ENCODE data around the gene GRAP2.
"Not testable (repeated sequence)": the region's sequence is repeated elsewhere in the genome, so short reads cannot be mapped to it uniquely, and the experiment has no call there.

The GRAP2 gene

DNA sequence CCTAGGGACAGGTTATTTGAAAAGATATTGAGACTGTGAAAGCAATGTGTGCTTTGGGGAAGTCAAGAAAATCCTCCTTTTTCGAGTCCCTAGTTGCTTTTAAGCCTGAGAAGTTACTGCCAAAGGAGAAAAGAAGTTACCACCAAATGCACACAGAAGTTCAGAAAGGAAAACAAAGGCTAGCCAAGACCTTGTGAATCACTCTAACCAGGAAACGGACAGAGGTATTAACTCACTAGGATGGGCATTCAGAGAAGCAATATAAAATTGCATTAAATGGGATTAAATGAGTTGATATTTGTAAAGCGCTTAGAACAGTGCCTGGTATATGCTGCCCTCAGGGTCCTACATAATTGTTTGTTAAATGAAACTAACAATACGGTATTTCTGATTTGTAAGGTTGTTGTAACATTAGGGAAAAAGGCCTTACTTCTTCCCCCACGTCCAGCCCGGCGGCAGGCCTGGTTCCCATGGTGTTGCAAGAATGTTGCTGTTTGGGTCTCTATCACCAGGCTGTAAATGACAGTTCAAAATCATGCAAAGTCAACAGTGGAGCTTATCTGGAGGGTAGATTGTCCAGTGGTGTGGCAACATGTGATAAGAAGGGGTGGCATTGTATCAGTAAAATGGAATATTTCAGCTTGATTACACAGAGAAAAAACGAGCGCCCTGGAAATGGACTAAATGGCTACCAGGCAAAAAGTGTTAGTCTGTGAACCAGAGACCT is 66.4 kb downstream of the GRAP2 start:
- no peak for DNase-seq (ENCODE audit: low spot score)

DNA sequence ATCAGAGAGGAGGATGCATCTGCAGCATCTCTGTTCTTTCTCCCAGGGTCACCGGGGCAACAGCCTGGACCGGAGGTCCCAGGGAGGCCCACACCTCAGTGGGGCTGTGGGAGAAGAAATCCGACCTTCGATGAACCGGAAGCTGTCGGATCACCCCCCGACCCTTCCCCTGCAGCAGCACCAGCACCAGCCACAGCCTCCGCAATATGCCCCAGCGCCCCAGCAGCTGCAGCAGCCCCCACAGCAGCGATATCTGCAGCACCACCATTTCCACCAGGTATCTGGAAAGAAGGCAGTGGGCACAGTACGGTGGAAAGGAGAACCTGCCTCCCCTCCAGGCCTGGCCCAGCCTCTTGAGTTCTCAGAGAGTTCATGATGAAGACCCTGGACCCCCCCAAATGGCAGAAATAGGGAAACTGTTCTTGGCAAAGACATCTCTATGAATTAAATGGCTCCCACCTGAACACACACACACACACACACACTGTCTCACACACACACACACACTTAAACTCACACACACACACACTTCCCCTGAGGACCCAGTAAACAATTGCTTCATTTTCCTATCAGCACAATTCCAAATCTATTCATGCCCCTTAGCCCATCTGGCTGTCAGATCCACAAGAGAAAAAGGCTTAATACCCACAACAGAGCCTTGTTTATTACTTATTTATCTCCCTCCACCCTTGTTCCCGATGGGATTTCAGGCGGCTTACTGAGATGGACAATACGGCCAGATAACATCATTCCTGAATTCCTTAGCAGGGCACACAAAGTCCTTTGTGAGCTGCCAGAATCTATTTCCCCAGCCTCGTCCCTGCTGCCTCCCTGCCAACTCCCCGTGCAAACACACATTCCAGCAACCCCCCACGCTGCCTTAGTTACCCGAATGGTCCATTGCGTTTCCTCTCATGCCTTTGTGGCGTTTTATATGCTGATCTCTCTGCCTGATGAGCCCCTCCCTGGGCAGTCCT is 67.4 kb downstream of the GRAP2 start:
- no peak for DNase-seq (ENCODE audit: low spot score)

DNA sequence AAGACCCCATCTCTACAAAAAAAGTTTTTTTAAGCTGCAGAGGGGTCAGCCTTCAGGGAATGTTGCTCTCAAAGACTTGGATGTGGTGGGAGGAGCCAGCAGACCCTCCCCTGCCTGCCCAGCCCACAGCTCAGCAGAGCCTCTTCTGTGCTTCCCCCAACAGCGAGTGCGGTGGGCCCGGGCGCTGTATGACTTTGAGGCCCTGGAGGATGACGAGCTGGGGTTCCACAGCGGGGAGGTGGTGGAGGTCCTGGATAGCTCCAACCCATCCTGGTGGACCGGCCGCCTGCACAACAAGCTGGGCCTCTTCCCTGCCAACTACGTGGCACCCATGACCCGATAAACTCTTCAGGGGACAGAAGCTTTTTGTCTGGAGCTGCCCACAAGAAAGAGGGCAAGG is 69.9 kb downstream of the GRAP2 start:
- no peak for DNase-seq (ENCODE audit: low spot score)

DNA sequence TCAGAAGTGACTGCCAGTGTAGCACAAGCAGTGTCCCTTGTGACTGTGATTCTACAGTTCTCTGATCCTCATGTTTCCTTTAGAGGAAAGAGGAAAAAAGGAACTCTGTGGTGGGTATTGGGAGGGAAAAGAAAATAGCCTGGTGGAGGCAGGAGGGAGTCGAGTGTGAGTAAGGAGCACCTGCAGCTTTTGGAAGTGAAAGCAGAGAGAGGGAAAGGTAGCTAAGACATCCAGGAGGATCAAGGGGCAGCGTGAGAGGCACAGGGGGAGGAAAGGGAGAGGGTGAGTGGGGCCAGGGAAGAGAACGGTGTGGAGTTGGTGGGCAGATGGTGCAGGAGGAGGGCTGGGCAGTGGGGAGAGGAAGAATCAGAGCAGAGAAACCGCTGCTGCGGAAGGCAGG is 71.8 kb downstream of the GRAP2 start:
- DNase-seq (ENCODE audit: low spot score): no peak

DNA sequence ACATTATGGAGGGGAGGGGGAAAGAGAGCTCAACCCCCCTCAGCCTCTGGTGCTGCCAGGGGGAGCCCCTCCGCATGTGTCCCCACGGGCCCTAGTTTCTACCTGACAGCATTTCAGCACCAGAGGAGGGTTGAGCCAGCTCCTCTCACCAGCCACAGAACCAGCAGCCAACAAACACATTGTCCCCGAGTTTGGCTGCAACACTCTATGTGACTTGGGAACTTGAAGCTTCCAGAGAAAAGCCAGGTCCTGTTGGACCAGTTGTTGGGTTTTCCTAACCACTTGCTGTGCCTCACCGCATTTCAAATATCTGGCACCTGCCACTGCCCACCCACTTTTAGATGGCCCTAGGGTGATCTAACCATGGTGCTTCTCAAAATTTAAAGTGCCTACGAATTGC is 72.8 kb downstream of the GRAP2 start:
- DNase-seq (ENCODE audit: low spot score): no peak

DNA sequence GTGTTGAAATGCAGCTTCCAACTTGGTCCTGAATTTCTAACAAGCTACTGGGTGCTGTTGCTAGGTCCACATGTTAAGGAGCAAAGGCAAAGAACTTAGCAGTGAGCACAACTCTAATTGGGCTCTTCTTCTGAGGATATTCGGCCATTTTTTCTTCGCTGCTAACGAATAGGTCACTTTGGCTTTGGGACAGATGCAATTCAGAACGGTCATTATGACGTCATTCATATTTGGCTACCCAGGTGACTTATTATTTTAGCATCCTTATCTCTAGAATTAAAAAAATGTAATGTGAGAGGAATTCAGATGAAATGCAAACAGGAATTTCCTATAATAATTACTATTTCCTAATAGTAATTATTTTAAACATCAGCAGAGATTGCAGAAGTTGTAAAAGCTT is 73.2 kb downstream of the GRAP2 start:
- DNase-seq (ENCODE audit: low spot score): no peak

DNA sequence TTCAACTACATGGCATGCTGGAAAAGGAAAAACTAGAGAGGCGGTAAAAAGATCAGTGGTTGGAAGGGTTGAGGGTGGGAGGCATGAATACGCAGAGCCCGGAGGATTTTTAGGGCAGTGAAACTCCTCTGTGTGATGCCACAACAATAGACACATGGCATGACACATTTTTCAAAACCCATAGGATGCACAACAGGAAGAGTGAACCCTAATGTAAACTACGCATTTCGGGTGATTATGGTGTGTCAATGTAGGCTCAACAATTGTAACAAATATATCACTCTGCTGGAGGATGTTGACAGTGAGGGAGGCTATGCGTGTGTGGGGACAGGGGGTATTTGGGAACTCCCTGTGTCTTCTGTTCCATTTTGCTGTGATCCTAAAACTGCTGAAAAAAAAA is 78.2 kb downstream of the GRAP2 start:
- no peak for DNase-seq (ENCODE audit: low spot score)

DNA sequence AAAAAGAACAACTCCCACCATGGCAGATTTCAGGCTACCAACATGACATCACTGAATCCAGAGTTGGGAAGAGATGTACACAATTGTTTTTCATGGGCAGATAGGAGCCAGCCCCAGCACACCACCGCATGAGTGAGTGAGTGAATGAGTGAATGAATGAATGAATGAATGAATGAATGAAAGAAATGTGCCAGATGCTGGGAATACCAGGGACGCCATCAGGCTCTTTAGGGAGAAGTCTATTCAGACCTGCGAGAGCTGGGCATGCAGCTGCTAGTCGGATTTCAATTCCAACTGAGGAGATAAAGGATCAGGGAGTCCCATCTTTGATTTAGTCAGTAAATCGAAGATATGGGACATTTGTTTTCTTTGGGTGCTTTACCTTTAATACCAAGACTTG is 78.6 kb downstream of the GRAP2 start:
- DNase-seq (ENCODE audit: low spot score): no peak

DNA sequence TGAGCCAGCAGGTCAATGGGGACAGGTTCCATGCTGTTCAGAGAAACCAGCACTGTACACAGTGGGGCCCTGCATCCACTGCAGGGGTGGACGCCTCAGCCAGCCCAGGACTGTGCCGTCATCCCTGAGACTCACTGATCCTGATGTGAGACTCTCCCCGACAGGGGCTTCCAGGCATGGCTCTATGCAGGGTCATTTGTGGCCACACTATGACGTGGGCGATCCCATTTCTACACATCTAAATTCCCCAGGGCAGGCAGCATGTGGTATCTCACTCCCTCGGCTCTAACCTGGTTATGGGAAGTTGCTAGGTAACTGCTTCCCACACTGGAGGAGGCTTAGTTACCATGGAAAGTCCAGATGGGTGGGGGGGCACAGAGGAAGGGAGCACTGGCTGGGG is 79.7 kb downstream of the GRAP2 start:
- DNase-seq (ENCODE audit: low spot score): no peak

DNA sequence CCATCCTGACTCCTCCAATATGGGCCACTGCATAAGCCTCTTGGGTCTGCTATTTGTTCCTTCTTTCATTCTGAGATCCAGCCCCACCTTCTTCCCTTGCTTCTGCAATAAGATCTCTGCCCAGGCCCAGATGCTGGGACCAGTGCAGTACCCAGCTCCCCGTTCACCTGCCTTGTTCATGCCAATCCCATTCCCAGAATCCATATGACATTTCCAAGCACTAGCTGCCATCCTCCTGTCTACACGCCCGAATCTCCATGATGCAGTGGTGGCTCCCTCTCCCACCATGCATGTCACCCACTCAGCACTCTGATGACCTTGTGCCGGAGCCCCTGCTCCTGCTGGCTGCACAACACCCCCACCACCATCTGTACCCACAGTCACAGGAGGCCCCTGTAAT is 82.5 kb downstream of the GRAP2 start:
- DNase-seq (ENCODE audit: low spot score): no peak

DNA sequence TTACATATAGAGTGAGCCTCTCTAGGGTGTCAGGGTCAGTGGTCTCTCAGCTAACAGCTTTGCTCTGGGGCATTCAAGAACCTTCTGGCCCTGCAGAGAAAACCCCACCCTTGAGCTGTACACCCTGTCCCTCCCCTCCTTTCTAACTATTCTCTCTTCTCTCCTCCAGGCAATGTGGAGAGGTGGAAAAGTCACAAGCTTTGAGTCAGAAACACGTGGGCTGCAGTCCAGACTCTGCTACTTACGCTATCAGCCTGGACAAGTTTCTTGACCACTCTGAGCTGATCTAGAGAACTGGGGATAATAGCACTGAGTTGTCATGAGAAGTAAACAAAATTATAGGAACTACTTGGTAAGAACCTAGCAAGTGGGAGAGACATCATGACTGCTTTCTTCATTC is 83.1 kb downstream of the GRAP2 start:
- DNase-seq (ENCODE audit: low spot score): no peak

DNA sequence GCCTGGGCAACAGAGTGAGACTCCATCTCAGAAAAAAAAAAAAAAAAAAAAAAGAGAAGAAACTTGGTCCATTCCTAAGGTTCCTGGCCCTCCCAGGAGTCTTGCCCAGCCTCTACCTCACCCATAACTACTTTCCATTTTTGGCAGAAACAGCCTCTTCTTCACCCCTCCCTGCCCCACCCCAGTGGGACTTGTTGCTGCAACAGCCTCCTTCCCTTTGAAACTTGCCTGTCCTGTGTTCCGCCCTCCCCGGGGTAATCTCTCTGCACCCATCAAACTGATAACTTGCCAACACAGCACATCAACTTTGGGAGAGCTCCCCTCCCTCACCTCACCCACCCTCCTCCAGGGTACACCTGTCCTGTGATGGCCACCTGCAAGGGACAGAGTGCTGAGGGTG is 83.9 kb downstream of the GRAP2 start:
- no peak for DNase-seq (ENCODE audit: low spot score)

DNA sequence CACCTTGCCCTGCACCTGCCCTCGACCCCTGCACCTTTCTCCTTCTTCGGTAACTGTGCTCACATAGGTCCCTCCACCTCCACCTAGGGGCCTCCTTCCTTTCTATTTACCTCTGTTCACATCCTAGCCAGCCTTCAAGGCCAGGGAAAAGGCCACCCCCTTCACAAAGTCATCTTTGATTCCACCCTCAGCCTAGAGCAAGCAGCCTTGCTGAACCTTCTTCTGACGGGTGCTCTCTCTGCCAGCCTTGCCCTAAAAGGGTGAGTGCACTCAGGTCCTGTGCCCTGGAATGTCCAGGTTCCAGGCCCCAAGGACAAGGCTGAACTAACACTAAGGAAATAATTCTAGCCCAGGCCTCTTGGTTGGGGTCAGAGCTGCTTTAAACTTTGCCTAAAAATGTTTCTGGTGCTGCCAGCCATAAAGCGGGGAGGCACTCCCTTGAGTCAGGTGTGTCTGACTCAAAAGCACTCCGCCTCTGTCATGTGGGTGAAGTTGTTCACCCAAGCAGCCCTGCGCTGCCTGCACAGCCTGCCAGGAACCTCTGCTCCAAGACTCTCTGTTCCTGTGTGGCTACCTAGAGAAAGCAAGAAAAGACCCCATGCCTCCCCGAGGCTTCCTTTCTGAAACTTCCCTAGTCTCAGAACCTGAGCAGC is 84.6 kb downstream of the GRAP2 start:
- DNase-seq (ENCODE audit: low spot score): no peak

DNA sequence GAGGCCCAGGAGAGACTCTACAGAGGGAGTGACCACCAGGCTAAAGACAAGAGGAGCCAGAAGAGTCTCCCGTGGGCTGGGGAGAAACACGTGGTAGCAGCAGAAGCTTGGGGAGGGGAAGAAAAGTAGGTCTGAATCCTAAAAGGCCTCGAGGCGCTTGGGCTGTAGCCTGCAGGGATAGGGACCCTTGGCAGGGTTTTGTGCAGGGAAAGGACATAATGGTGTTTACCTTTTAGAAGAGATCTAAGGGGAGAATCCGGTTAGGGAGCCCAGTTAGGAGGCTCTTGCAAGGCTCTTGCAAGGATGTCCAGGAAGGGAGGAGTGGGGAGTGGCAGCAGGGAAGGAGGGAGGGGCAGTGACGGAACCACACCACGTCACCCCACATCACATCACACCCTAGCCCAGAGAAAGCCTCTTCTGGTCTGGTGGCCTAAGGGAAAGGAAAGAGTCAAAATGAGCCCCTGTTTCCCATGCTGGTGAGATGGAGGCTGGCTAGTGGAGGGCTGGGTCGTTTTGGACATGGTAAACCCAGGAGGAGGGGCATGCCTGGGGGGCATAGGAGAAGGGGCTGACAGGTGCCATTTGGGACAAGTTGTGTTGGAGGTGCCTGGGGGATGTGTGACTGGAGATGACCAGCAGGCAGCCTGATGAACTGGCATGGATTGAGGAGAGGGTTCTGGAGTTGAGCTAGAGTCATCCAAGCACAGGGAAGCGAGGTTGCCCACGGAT is 87.7 kb downstream of the GRAP2 start:
- no peak for DNase-seq (ENCODE audit: low spot score)

DNA sequence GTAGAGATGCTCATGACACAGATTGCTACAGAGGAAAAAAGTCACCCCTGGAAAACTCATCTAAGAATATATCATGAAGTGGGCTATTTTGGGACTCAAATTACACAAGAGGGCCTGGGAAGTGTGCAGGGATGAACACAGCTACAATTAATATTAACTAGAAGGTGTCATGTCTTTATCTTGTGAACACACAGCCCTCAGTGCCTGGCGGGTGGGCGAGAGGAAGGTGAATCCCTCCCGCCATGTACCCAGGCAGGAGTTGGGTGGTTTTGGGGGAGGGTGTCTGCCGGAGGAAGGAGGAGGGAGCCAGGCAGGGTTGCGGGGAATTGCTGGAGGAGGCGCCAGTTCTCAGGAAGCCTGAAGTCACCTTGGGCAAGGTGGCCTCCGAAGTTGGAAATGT is 88.7 kb downstream of the GRAP2 start:
- no peak for DNase-seq (ENCODE audit: low spot score)

DNA sequence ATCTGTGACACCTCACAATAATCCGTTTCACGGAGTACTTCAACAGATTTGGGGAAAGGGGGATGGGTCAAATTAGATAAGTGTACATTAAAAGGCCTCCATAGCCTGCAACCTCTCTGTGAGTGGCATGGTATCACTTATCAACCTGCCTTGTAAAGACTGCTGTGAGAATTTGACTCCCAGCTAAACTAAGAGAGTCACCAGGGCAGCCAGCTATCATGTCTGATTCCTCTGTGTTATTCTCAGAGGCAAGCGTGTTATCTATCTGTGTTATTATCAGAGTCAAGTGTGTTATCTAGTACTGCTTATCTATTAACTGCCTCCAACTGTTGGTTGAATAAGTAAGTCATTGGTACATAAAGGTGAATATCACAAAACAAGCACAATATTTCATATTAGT is 89.8 kb downstream of the GRAP2 start:
- DNase-seq (ENCODE audit: low spot score): no peak

DNA sequence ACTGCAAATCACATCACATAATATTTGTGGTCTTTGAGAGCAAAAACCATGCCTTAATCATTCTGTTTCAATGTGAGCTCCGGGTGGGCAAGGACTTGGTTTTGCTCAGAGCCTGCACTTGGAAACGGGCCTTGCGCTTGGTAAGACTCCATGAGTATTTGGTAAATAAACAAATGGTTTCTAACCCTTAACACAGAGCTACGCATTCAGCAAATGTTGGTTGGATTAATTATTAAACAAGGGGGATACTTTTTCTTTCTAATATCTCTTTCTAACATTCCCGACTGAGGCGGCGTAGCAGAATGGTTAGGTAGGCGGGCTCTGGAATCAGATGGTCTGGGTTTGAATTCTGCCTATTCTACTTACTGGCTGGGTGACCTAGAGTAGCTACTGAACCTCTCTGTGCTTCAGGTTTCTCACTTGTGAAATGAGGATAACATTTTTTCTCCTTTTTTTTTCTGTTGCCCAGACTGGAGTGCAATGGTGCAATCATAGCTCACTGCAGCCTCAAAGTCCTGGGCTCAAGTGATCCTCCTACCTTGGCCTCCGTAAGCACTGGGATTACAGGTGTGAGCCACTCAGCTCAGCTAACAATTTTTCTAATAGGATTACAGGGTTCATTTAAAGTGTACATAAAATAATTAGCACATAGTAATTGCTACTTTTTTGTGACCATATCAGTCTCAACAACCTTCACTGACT is 90.4 kb downstream of the GRAP2 start:
- no peak for DNase-seq (ENCODE audit: low spot score)

DNA sequence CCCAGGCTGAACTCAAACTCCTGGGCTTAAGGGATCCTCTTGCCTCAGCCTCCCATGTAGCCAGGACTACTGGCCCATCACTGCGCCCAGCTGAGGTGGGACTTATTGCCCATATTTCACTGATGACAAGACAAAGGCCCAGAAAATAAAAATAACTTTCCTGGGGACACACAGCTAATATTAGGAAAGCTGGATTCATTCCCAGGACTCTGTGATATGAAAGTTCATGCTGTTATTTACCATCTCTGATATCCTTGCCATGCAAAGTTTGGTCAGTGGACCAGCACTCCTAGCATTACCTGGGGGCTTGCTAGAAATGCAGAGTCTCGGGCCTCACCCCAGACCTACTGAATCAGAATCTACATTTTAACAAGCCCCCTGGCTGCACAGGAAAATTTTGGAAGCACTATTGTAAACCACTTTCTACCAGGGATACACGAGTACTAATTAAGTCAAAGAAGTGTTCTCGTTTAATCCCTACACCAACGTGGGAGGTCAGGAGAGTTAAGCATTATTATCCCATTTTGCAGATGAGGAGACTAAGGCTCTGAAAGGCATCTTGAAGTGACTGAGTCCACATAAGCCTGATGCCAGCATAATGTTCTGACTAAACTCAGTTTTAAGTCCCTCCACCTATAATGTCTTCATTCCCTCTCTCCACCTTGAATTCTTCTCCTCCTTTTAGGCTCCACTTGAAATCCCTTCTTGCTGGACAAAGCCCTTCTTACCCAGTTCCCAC is 91.4 kb downstream of the GRAP2 start:
- DNase-seq (ENCODE audit: low spot score): no peak

DNA sequence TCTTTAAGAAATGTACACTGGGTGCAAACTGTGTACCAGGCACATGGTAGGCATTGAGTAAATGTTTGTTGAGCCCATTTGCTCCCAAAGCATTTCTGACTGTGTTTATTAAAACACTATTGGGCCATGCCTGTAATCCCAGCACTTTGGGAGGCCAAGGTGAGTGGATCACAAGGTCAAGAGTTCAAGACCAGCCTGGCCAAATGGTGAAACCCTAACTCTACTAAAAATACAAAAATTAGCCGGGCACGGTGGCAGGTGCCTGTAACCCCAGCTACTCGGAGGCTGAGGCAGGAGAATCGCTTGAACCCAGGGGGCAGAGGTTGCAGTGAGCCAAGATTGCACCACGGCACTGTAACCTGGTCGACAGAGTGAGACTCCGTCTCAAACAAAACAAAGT is 92.0 kb downstream of the GRAP2 start:
- DNase-seq (ENCODE audit: low spot score): not testable (repeated sequence)

DNA sequence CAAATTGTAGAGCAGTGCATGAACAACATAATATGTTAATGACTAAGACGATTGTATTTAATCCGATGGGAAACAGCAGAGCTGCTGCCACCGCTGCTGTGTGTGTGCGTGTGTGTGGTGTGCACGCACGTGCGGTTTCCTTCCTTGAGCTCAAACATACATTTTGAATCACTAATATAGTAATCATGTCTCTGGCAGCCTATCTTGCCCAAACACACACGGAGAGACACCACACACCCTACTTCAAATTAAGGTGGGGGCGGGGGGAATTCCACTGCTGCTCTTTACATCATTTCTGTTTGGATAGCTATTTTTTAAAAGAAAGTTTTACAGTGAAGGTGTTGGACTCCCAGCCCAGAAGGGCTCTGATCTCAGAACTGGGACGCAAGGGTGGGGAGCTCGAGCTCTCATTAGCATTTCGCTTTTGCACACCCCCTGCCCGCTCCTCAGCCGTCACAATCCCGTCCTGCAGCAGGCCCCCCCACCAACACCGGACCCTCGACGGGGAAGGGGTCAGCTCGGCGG is 93.2 kb downstream of the GRAP2 start:
- DNase-seq (ENCODE audit: low spot score): peak; percentile 17
